Omental fat pad (tissue), 4 donors: ENCODE data around the gene CTBP2. TPM values are rescaled to one million over a fixed set of nuclear protein-coding genes. Genes with fewer than 3 reads are reported as not detected.

ENCODE experiments used
- ATAC-seq: fragments of 150-250 bp; one replicate; pipeline ENCODE4 v1.9.1; 2016; ENCODE audit warnings: mild to moderate bottlenecking, moderate library complexity; ENCODE audit not compliant: low FRiP score
- DNase-seq: peaks from one replicate; pipeline ENCODE4 v3.0.0-alpha.2; 2019; ENCODE audit warnings: low spot score
- CTCF ChIP-seq, 3 donors: fragments of 450-650 bp; IDR thresholded peaks; one replicate each; pipeline ENCODE4 v1.5.1; 2016 to 2017; ENCODE audit warnings: antibody characterized with exemption in 3 of 3, mild to moderate bottlenecking in 3 of 3, moderate library complexity in 2 of 3
- total RNA-seq, 4 donors: library from RNA; depleted of rRNA; stranded (reverse); fragments of >200 nt; gene quantifications; one replicate each; pipeline ENCODE4 v1.1.0, GENCODE V29; 2016

CTBP2 gene
- total RNA-seq, 4 donors from 2014 or later = 29.4 to 58.6 (median 46.2) TPM

GRCh38 chr10:125203186-125203800 is 42.9 kb upstream of the CTBP2 start:
- no peak for ATAC-seq
- TF ChIP-seq CTCF (IDR thresholded peaks at IDR 0.05) = no peak
- DNase-seq = no peak

- DNase-seq (no peak), ATAC-seq (no peak)
- no peak for TF ChIP-seq CTCF (IDR thresholded peaks at IDR 0.05)
Observed at GRCh38 chr10:125201791-125202622, 41.6 kb upstream of the CTBP2 start.

GRCh38 chr10:125201108-125201524 is 40.8 kb upstream of the CTBP2 start:
- no peak for ATAC-seq
- no peak for DNase-seq
- no peak for TF ChIP-seq CTCF (IDR thresholded peaks at IDR 0.05)

GRCh38 chr10:125200396-125200795 is 40.0 kb upstream of the CTBP2 start:
- no peak for TF ChIP-seq CTCF (IDR thresholded peaks at IDR 0.05)
- DNase-seq (no peak), ATAC-seq (no peak)

GRCh38 chr10:125199270-125199669 is 38.9 kb upstream of the CTBP2 start:
- TF ChIP-seq CTCF (IDR thresholded peaks at IDR 0.05) = no peak
- no peak for DNase-seq
- no peak for ATAC-seq

GRCh38 chr10:125194814-125195213 is 34.5 kb upstream of the CTBP2 start:
- DNase-seq (no peak), ATAC-seq (no peak)
- no peak for TF ChIP-seq CTCF (IDR thresholded peaks at IDR 0.05)
